IPS DF 4.7 (cell line): ENCODE results near the gene MCAT.

Experiments used
- DNase-seq: peaks from one replicate; pipeline ENCODE4 v3.0.0-alpha.2; 2013; ENCODE audit warnings: low spot score; ENCODE audit errors: extremely low read depth

Gene MCAT

GRCh38 chr22:43172191-43172590 is 29.0 kb upstream of the MCAT start:
- no peak for DNase-seq

GRCh38 chr22:43171607-43172006 is 28.4 kb upstream of the MCAT start:
- no peak for DNase-seq

- no peak for DNase-seq
Measured at GRCh38 chr22:43171019-43171491, 27.9 kb upstream of the MCAT start.

GRCh38 chr22:43170131-43170480 is 26.9 kb upstream of the MCAT start:
- no peak for DNase-seq

GRCh38 chr22:43169310-43170130 is 26.3 kb upstream of the MCAT start:
- DNase-seq: no peak

GRCh38 chr22:43168471-43169309 is 25.5 kb upstream of the MCAT start:
- no peak for DNase-seq

- DNase-seq: no peak
Measured at GRCh38 chr22:43167001-43167589, 23.9 kb upstream of the MCAT start.

GRCh38 chr22:43166132-43166930 is 23.1 kb upstream of the MCAT start:
- no peak for DNase-seq

- no peak for DNase-seq
Measured at GRCh38 chr22:43164636-43165035, 21.4 kb upstream of the MCAT start.

- DNase-seq: no peak
Measured at GRCh38 chr22:43163241-43163795, 20.1 kb upstream of the MCAT start.

- no peak for DNase-seq
Measured at GRCh38 chr22:43162412-43163150, 19.4 kb upstream of the MCAT start.

GRCh38 chr22:43160497-43161126 is 17.4 kb upstream of the MCAT start:
- DNase-seq: no peak

- no peak for DNase-seq
Measured at GRCh38 chr22:43159484-43160178, 16.4 kb upstream of the MCAT start.

GRCh38 chr22:43158778-43159483 is 15.7 kb upstream of the MCAT start:
- no peak for DNase-seq

- DNase-seq: no peak
Measured at GRCh38 chr22:43157874-43158546, 14.8 kb upstream of the MCAT start.

GRCh38 chr22:43156413-43156812 is 13.2 kb upstream of the MCAT start:
- no peak for DNase-seq

GRCh38 chr22:43155789-43156188 is 12.6 kb upstream of the MCAT start:
- DNase-seq: no peak
